Loucy (cell line): Measurements from ENCODE around the gene SF3A1.

Experiments used
- H2AFZ ChIP-seq: fragments of 200-600 bp; sonication (generic); 2 replicates; pipeline ENCODE4 v1.6.0; 2016; ENCODE audit warnings: antibody characterized with exemption, mild to moderate bottlenecking, low read length, moderate library complexity
- H3F3A ChIP-seq: fragments of 200-600 bp; 2 replicates; pipeline ENCODE4 v1.6.0; 2016; ENCODE audit warnings: antibody characterized with exemption, low read depth, mild to moderate bottlenecking
- H3K27me3 ChIP-seq: fragments of 200-600 bp; sonication (generic); 2 replicates; pipeline ENCODE4 v1.6.1; 2014; ENCODE audit warnings: low read length, mild to moderate bottlenecking; ENCODE audit not compliant: insufficient read depth, poor library complexity, severe bottlenecking
- H3K36me3 ChIP-seq: fragments of 200-600 bp; sonication (generic); 2 replicates; pipeline ENCODE4 v1.6.1; 2016; ENCODE audit warnings: low read length; ENCODE audit not compliant: insufficient read depth
- H3K4me1 ChIP-seq: fragments of 200-600 bp; sonication (generic); 2 replicates; pipeline ENCODE4 v1.5.1; 2014; ENCODE audit warnings: low read length, mild to moderate bottlenecking; ENCODE audit not compliant: insufficient read depth, poor library complexity, severe bottlenecking
- H3K4me2 ChIP-seq: fragments of 200-600 bp; sonication (generic); 2 replicates; pipeline ENCODE4 v1.6.0; 2014; ENCODE audit warnings: antibody characterized with exemption, low read length, low read depth, mild to moderate bottlenecking; ENCODE audit not compliant: poor library complexity, severe bottlenecking
- H3K4me3 ChIP-seq: fragments of 200-600 bp; sonication (generic); 2 replicates; pipeline ENCODE4 v1.5.1; 2014; ENCODE audit warnings: low read length, mild to moderate bottlenecking, mixed read lengths; ENCODE audit not compliant: poor library complexity, severe bottlenecking
- H3K79me2 ChIP-seq: fragments of 200-600 bp; sonication (generic); 2 replicates; pipeline ENCODE4 v1.6.1; 2014; ENCODE audit warnings: low read length; ENCODE audit not compliant: insufficient read depth
- H3K9ac ChIP-seq: fragments of 200-600 bp; sonication (generic); 2 replicates; pipeline ENCODE4 v1.6.0; 2014; ENCODE audit warnings: mild to moderate bottlenecking, low read depth, low read length, moderate library complexity; ENCODE audit not compliant: poor library complexity, severe bottlenecking
- H3K9me2 ChIP-seq: fragments of 200-600 bp; sonication (generic); replicated peaks from 2 replicates; pipeline ENCODE4 v1.6.1; 2016; ENCODE audit warnings: low read depth, low read length, mixed read lengths
- H3K9me3 ChIP-seq: fragments of 200-600 bp; sonication (generic); 2 replicates; pipeline ENCODE4 v1.6.1; 2014; ENCODE audit warnings: mild to moderate bottlenecking, antibody characterized with exemption, low read length, low read depth; ENCODE audit not compliant: insufficient read depth
- H4K20me1 ChIP-seq: fragments of 200-600 bp; sonication (generic); 2 replicates; pipeline ENCODE4 v1.6.0; 2014; ENCODE audit warnings: antibody characterized with exemption, low read length, mild to moderate bottlenecking; ENCODE audit not compliant: insufficient read depth, poor library complexity, severe bottlenecking
- CTCF ChIP-seq: fragments of 200-600 bp; sonication (generic); conservative IDR thresholded peaks from 2 replicates; pipeline ENCODE4 v1.5.1; 2014; ENCODE audit warnings: mild to moderate bottlenecking, antibody characterized with exemption, low read length
- EZH2phosphoT487 ChIP-seq: fragments of 200-600 bp; IDR thresholded peaks from 2 replicates; pipeline ENCODE4 v1.6.1; 2018; ENCODE audit warnings: antibody characterized with exemption, mild to moderate bottlenecking, moderate library complexity, borderline replicate concordance

The SF3A1 gene

DNA sequence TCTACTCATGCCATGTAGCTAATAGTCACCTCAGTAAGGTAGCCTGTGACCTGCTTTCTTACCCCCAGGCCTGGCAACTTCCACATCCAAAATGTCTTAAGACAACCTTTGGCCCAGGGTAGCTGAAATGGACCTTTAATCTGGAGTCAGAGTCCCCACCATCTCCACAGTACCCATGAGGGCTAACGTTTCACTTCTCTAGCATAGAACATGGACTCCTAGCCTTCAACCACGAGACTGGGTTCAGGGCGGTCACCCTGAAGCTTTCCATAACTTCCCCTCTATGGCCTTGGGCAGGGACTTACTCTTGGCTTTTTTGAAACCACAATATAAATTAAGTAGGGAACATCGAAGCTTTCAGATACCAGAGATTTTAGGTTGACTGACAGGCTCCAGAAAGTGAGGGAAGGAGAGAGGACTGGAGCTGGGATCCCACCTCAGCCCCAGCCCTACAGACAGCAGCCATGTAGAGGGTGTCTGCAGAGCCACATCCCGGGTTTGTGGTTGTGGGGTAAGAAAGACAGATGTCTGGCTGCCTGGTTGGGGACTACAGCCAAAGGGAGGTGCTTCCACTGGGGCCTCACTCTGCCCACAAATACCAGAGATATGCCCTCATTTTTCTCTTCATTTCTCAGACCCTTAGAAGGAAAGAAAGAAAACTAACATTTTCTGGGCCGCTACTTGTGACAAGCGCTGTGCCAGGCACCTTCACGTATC lies 32.5 kb downstream of the SF3A1 start:
- Histone ChIP-seq H3K4me1 (peaks cover 61% of the 10 kb centered on the region), H3K4me2 (peak overlapping the region; percentile 98), H3K79me2 (peaks cover 71% of the 10 kb centered on the region), H3K4me3 (peak overlapping the region; percentile 96), H3K36me3 (no peaks in the 10 kb centered on the region), H4K20me1 (peaks cover 18% of the 10 kb centered on the region), H3K27me3 (no peaks in the 10 kb centered on the region), H3K9me3 (no peaks in the 10 kb centered on the region), H2AFZ (no peak overlapping the region), H3F3A (no peaks in the 10 kb centered on the region), H3K9ac (peak overlapping the region; percentile 83), H3K9me2 (no peaks in the 10 kb centered on the region)
- TF ChIP-seq CTCF, result no peak

- no peak for TF ChIP-seq CTCF
- peaks cover 70% of the 10 kb centered on the region for H3K4me1 ChIP-seq
- no peak overlapping the region for H2AFZ ChIP-seq
- H3K79me2 ChIP-seq, result peaks cover 80% of the 10 kb centered on the region
- no peaks in the 10 kb centered on the region for H3K27me3 ChIP-seq
- H3K4me3 ChIP-seq, result peak overlapping the region; percentile 8
- peak overlapping the region; percentile 98 for H3K4me2 ChIP-seq
- peaks cover 18% of the 10 kb centered on the region for H4K20me1 ChIP-seq
- H3K9me3 ChIP-seq, result no peaks in the 10 kb centered on the region
- H3K9ac ChIP-seq, result no peak overlapping the region
- no peaks in the 10 kb centered on the region for H3K36me3 ChIP-seq
- no peaks in the 10 kb centered on the region for H3F3A ChIP-seq
- H3K9me2 ChIP-seq, result no peaks in the 10 kb centered on the region
Measured at GRCh38 chr22:30323246-30323645, 33.4 kb downstream of the SF3A1 start.

DNA sequence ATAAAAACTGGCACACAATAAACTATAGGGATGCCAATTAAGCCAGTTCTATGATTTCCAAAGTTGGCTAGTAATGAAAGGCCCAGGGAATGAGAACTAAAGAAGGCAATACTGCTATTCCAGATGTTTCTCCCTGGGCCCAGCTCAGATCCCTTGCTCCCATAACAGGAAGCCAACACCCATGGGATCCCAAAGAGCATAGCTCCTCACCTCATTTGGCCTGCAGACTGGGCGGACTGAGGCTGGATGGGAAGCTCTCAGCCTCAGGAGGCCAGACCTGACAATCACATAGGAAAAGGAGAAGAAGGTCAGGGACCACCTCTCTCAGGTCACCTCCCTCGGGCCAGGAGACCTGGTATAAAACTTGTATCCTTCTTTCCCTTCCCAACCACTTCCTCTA lies 35.2 kb downstream of the SF3A1 start:
- no peaks in the 10 kb centered on the region for H3K9me3 ChIP-seq
- H3K27me3 ChIP-seq, result no peaks in the 10 kb centered on the region
- no peak for TF ChIP-seq EZH2phosphoT487
- no peak for TF ChIP-seq CTCF

More for the DNA sequence above, 35.2 kb downstream of the SF3A1 start:
- peaks cover 98% of the 10 kb centered on the region for H3K79me2 ChIP-seq
- no peaks in the 10 kb centered on the region for H3F3A ChIP-seq
- H3K36me3 ChIP-seq, result no peaks in the 10 kb centered on the region
- H3K9ac ChIP-seq, result peak overlapping the region; percentile 11
- peaks cover 69% of the 10 kb centered on the region for H3K4me1 ChIP-seq
- no peaks in the 10 kb centered on the region for H3K9me2 ChIP-seq
- H3K4me3 ChIP-seq, result no peak overlapping the region
- peaks cover 18% of the 10 kb centered on the region for H4K20me1 ChIP-seq
- peak overlapping the region; percentile 98 for H3K4me2 ChIP-seq
- no peak overlapping the region for H2AFZ ChIP-seq
